NCI-H146 treated with DMSO at 0.1 percent for 48 hours (cell line): ENCODE results near the gene RANBP3.

Experiments
- DNase-seq: peaks from one replicate; lab custom pipeline; 2025; ENCODE audit not compliant: unreplicated experiment; lab: John Stamatoyannopoulos, UW

Gene RANBP3

GRCh38 chr19:5931251-5931650, 46.7 kb downstream of the RANBP3 start:
- no peak for DNase-seq

DNA sequence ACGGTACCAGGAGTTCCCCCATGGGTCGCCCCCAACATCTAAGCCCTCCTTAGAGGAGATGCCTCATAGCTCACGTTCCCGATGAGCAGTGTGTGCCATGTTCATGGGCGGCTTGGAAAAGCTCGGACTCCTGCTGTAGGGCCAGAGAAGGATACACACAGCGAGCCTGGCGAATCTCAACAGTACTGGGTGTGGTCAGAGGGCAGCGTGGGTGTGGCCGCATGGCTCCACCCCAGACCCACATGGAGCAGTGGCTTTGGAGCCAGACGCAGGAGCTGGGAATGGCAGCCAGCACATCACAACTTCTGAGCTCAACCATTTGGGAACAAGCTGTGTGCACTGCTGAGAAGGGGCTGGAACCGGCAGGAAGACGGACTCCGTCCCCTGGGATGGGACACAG, 48.3 kb downstream of the RANBP3 start:
- DNase-seq, result no peak

DNA sequence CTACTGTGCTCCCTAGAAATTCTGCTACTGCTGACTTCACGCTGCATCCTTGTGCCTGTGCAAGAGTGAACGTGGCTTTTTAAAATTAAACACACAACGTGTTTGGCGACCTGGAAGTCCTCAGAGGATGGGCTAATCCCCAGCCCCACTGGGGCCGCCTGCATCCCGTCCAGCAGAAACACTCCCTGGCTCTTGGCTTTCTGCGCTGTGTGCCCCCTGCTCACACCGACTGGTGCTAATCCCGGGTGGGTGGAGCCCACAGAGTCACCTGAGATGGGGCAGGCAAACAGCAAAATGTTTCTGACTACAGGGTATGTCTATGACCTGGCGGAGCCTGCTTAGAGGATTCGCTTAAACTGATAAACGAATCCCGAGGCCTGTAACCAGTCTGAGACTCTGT, 48.8 kb downstream of the RANBP3 start:
- DNase-seq, result no peak

DNA sequence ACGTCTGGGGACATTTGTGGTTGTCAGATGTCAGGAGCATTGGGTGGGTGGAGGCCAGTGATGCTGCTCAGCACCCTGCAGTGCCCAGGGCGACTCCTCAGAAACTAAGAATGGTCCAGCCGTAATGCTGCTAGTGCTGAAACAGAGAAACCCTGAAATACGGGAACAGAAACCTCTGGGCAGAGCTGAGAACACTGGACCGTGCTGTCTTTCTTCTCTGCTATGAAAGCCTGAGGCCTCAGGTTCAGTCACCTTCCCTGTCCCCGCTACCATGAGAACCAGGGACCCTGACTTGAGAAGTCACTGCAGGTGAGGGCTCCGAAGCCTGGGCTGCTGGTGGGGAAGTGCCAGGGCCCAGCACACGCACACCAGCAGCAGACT, 50.5 kb downstream of the RANBP3 start:
- no peak for DNase-seq

DNA sequence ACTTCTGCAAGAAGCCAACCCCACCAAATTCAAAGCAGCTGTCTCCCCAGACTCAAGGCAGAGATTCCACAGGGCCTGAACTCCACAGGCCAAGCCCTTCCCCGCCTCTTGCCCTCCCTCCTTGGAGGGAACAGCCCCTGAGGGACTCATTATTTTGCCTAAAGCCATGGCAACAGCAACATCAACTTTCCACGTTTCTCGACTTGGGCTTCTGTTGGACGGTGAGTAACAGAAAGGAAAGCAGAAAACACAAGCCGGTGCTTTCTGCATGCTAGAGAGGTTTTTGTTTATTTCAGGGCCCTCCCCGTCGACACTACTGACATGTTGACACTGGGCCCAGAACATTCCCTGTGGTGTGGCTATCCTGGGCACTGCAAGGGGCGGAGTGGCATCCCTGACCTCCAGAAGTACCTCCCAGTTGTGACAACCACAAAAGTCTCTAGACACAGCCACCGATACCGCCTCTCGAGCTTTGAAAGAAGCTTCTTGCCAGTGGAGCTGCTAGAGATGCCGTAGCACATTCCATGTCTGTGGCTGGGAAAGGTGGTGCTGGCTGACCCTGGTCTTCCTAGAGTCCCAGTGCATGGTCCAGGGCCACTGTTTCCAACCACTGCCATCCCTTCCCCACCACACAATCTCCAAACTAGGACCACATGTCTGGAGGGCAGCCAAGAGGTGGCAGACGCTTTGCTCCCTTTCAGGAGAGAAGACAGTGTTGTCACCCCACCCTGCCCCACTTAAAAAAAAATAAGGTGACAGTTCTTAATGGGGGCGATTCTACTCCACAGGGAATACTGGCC, 51.1 kb downstream of the RANBP3 start:
- no peak for DNase-seq

- DNase-seq, result no peak
Measured at GRCh38 chr19:5925830-5926427, 52.0 kb downstream of the RANBP3 start.

DNA sequence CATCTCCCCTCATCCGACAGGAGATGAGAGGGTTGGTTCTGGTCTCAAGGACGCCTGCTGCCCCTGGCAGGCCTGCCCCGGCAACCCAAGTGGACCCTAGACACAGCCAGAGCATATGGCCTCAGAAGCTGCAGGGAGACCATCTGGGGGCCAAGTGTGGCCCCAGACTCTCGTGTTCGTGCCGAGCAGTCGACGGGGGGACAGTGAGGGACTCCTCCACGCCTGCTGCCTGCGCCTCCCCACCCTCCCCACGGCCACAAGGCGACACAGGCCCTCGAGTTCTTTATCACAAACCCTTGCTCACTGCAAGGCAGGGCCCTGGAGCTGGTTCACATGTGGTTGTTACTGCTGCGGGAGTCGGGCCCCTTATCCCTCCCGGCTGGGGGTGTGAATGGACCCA, 54.6 kb downstream of the RANBP3 start:
- DNase-seq, result no peak

GRCh38 chr19:5922161-5922545, 55.8 kb downstream of the RANBP3 start:
- no peak for DNase-seq

DNA sequence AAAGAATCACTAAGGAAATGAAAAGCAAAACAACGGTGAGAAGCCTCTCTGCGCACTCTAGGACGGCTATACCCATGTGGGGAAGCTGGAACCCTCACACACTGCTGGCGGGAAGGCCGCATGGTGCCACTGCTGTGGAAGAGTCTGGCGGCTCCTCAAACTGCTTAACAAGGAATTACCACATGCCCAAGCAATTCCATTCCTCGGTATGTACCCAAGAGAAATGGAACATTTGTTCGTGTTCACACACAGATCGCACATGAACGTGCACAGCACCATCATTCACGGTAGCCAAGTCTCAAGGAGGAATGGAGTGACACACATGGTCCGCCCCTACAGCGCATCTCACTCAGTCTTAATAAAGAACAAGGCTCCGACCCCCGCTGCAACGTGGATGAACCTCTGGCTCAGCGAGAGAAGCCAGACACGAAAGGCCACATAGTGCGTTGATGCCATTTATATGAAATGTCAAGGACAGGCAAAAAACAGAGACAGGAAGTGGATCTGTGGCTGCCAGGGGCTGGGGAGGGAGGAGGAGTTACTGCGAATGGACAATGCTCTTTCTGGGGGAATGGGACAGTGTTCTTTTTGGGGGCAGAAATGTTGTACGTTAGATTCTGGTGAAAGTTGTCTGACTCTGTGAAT, 56.3 kb downstream of the RANBP3 start:
- no peak for DNase-seq

- no peak for DNase-seq
Measured at GRCh38 chr19:5918463-5919079, 59.4 kb downstream of the RANBP3 start.

GRCh38 chr19:5917431-5918107, 60.4 kb downstream of the RANBP3 start:
- DNase-seq, result no peak

DNA sequence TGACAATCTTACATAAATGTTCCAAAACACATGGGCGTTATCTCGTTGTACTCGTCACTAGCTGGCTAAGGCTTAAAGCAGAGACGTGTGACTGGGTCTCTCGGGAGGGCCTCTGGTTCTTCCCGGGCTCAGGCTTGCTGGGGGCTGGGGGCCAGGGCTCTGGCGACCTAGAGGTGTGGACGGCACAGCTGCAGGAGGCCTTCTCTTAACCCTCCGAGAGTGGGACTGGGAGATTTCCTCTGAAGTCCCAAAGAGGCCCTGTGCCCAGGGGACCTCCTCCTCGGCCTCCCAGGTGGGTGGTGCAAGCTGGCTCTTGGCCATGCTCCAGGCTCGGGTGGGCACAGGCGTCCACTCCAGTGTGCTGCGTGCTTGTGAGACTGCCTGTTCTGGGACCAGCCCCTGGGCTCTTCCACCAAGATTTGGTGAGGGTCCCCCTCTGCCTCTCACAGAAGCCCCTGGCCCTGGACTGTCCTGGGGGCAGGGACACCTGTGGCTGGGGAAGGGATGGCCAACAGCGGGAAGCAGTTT, 61.7 kb downstream of the RANBP3 start:
- no peak for DNase-seq

DNA sequence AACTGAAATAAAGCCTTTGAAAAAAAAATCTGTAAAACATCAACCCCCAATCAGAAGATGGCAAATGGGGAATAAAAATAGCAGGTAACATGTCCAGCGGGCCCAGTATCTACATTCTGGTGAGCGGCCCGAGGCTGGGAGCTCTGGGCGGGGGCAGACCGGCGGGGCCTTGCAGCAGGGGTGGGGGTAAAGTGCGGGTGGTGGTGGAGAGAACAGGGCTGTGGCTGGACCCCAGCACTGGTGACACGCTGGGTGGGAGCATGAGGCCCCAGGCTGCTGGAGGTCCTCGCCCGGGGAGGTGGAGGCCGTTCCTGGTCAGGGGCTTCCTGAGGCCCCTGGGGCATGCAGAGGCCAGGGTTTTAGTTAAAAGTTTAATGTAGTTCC, 62.2 kb downstream of the RANBP3 start:
- DNase-seq, result no peak

DNA sequence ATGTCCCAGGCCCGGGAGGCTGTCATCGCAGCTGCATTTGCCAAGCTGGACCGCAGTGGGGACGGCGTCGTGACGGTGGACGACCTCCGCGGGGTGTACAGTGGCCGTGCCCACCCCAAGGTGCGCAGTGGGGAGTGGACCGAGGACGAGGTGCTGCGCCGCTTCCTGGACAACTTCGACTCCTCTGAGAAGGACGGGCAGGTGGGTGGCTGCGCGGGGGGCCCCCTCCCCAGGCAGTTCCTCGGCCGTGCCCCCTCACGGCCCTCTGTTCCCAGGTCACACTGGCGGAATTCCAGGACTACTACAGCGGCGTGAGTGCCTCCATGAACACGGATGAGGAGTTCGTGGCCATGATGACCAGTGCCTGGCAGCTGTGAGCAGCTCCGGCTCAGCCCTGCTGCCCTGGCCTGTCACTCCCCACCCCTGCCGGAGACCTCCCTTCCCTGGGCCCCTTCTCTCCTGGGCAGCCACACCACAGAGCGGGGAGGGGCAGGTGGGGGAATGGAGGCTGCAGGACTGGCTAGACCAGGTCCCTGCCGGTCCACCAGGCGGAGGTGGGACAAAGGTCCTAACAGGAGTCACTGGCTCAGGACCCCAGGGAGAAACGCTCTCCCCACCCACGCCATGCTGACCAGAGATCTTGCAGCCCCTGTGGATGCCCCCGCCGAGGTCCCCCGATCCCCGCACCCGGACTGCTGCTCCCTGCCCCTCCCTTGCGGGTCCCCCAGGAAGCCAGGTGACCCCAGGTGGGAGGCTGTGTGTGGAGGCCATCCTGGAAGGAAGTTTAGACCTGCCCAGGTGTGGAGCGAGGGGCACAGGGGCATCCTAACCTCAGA, 62.8 kb downstream of the RANBP3 start:
- no peak for DNase-seq

DNA sequence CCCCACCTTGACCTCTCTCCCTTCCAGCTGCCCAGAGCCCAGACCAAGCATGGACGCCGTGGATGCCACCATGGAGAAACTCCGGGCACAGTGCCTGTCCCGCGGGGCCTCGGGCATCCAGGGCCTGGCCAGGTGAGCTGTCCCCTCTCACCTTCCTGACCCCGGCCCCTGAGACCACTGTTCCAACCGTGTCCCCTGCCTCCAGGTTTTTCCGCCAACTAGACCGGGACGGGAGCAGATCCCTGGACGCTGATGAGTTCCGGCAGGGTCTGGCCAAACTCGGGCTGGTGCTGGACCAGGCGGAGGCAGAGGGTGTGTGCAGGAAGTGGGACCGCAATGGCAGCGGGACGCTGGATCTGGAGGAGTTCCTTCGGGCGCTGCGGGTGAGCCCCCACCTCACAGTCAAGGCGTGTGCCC, 63.6 kb downstream of the RANBP3 start:
- DNase-seq, result no peak

DNA sequence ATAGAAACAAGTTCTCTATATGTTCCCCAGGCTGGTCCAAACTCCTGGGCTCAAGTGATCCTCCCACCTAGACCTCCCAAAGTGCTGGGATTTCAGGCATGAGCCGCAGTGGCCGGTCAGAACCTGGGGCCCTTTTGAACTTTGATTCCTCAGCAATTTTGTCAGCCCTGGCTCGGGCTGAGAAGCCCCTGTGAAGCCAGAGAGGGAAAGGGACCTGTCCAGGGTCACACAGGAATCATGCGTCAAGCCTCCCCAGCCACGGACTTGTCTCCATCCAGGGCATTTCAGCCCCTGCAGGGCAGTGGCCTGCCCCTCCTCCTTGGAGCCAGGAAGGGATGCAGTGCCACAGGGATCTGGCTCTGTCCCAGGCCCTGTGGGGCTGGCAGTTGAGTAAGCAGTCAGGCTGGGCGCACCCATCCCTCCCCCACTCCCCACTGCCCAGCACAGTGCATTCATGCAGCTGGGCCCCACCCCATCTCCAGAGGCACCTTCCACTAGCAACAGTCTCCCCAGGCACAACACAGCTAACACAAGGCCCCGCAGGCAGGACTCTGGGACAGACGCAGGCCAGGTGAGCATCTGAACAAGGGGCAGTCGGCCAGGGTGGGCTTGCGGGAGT, 64.1 kb downstream of the RANBP3 start, which contains the start of gene CAPS:
Gene CAPS, plus strand, starts transcription at position 516 of the 619 bp plus-strand sequence. CDS start 153 bp downstream, outside the sequence.
- no peak for DNase-seq

DNA sequence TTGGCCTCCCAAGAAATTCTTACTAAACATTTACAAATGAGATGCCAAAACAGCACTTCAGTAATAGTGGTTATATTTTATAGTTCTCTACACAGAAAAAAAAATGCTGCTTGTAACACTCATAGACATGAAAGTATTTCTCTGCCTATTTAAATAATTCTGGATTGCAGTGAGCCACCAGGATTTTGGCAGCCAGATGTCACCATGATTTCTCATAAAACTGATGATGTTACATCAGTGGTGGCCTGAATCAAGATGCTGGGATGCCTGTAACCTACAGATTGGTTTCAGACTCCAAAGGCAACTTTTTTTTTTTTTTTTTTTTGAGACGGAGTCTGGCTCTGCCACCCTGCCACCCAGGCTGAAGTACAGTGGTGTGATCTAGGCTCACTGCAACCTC, 66.6 kb downstream of the RANBP3 start:
- no peak for DNase-seq

DNA sequence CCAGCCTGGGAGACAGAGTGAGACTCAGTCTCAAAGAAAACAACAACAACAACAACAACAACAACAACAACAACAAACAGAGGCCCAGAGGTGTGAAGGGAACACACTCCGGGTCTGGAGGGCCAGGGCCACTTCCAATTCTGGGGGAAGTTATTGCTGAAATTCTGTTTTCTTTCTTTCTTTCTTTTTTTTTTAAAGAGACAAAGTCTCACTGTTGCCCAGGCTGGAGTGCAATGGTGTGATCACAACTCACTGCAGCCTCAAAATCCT, 67.4 kb downstream of the RANBP3 start:
- DNase-seq, result no peak

DNA sequence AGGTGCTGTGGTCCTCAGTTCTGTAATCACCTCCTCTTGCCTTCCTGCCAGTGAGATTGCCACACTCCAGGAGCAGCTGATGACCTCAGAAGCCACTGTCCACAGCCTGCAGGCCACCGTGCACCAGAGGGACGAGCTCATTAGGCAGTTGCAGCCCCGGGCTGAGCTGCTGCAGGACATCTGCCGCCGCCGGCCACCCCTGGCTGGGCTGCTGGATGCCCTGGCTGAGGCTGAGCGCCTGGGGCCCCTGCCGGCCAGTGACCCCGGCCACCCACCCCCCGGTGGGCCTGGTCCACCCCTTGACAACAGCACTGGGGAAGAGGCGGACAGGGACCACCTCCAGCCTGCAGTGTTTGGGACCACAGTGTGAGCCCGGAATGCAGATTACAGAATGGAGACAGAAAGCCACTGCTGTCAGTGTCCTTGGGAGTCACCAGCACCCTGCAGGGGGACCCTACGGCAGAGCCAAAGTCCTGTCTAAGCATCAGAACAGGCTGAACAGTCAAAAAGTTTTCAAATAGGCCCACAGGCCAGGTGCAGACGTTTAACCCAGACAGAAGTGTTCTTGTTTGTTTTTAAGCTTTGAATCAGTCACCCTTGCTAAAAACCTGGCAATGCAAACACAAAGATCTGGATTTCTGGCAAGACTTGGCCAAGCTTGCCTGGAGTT, 69.0 kb downstream of the RANBP3 start:
- DNase-seq, result peak; percentile 54
